ENCODE measurements around the gene DSTN. TPM values are rescaled to one million over a fixed set of nuclear protein-coding genes. Genes with fewer than 3 reads are reported as not detected.

Gene DSTN
- total RNA-seq, 1 donor = 20.2 TPM

GRCh38 chr20:17610566-17611289 is 40.9 kb downstream of the DSTN start:
- peak in 2 of 3 donors; percentile 25 to 76 for DNase-seq (ENCODE audit: low read depth in 2 of 3, low spot score in 2 of 3)

DNA sequence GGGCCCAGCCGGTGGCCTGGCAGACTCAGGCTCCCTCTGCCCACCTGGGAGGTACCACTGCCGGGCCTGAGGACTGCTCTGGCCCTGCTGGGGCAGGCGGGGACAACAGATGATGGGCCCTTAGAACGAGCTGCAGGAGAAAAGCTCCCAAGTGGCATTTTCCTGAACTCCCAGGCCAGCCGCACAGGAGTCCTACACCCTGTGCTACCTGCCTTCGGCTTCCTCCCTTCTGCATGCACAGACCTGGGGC is 41.3 kb downstream of the DSTN start:
- no peak for DNase-seq (ENCODE audit: low read depth in 2 of 3, low spot score in 2 of 3)

DNA sequence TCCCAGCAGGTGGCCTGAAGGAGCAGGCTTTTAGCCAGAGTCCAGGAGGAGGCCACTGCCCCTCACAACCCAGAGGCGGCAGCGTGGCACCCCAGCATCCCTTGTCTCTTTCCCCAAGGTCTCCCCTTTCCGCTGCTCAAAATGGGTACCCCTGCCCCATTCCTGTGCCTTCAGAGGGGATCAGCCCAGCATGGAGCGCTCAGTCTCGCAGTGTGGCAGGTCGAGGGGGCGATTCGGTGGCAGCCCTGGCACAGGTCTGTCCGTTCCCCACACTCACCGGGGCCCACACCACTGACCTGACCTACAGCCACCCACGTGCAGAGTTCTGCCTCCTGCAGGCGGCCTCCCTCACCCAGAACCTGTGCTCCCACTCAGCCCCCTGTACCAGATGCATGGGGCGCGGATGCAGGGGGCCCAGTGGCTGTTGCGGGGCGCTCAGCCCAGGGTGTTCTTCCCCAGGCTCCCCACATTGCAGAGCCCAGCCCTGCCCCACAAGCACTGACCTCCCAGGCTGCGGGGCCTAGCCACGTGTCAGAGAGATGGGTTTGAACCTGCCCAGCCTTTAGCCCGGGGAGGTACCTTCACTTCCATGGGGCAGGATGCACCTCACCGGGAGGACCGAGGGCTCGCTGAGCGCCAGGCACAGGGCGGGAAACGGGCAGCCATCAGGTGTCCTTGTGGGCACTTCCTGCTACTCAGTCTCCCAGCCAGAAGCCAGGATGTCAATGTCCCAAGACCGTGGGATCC is 41.8 kb downstream of the DSTN start:
- peak in 1 of 3 donors; percentile 24 for DNase-seq (ENCODE audit: low read depth in 2 of 3, low spot score in 2 of 3)

GRCh38 chr20:17612287-17612991 is 42.6 kb downstream of the DSTN start:
- peak in 1 of 3 donors; percentile 57 for DNase-seq (ENCODE audit: low read depth in 2 of 3, low spot score in 2 of 3)

DNA sequence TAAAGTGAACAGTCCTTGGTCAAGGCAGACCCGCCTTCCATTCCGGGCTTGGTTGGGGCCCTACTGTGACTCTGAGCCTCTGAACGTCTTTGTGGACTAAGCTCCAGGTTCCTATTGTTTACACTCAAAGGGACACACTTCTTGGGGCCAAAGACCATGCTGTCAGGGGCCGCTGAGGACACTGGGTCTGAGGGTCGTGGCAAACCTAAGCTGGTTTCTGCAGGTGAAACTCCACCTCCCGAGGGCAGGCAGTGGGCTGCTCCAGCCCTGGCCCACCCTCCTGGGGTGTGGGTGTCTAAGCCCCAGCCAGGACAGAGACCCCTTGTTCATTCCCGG is 43.1 kb downstream of the DSTN start:
- no peak for DNase-seq (ENCODE audit: low read depth in 2 of 3, low spot score in 2 of 3)

- DNase-seq (ENCODE audit: low read depth in 2 of 3, low spot score in 2 of 3) = no peak
Measured at GRCh38 chr20:17613328-17614175, 43.7 kb downstream of the DSTN start.

DNA sequence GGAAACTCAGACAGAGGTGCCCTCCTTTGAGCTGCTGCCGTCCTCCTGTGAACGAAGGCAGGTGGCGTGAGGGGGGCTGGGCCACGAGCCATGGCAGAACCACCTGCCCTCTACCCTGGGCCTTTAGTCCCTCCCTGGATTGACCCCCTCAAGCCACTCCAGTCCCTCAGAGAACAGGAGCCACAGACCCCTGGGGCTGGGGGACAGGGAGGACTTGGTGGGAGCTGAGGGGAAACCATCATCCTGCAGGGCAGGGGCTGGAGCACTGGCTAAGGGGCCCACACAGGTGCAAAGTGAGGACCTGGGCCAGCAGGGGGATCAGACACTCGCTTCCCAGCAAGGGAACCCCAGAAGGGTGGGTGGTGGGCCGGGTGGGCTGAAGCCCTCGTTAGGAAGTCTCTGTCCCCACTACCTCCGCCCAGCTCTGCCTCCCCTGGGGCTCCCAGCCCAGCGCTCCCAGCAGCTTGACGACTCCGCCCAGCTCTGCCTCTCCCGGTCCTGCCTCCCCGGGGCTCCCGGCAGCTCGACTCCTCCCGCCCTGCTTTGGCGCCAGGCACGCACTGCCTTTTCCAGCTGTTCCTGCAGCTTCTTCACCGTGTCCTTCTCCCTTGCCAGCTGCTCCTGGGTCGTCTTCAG is 44.4 kb downstream of the DSTN start:
- DNase-seq (ENCODE audit: low read depth in 2 of 3, low spot score in 2 of 3) = no peak

DNA sequence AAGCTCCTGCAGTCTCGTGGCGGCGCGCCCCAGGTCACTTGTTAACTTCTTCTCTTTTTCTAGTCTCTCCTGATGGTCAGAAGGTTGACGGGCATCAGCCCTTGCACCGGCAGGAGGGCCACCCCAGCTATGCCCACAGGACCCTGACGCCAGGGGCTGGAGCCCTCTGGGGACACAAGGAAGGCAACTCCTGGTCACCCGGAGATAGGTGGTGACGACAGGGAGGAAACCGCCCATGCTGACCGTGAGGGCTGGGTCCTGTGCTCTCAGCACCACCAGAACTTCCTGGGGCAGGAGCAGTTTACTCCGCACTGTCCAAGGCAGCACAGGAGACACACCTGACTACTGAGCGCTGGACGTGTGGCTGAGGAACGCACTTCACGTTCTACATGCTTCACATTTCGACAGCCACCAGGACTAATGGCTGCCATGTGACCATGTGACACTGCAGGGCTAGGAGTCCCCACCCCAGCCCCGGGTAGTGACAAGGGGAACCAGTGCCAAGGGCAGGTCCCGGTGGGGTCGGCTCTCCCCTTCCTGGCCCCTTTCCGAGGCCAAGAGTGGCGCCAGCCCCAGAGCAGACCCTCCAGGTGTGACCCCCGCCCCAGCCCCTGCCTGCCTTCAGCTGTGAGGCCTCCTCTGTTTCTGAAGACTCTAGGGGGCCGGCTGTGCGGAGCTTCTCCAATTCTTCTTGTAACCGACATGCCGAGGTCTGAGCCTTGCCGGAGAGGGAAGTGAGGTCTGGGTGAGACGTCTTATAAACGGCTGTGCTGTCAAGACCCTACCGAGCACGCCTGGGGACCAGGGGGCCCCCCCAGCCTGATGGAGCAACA is 45.2 kb downstream of the DSTN start:
- peak in 1 of 3 donors; percentile 68 for DNase-seq (ENCODE audit: low read depth in 2 of 3, low spot score in 2 of 3)

DNA sequence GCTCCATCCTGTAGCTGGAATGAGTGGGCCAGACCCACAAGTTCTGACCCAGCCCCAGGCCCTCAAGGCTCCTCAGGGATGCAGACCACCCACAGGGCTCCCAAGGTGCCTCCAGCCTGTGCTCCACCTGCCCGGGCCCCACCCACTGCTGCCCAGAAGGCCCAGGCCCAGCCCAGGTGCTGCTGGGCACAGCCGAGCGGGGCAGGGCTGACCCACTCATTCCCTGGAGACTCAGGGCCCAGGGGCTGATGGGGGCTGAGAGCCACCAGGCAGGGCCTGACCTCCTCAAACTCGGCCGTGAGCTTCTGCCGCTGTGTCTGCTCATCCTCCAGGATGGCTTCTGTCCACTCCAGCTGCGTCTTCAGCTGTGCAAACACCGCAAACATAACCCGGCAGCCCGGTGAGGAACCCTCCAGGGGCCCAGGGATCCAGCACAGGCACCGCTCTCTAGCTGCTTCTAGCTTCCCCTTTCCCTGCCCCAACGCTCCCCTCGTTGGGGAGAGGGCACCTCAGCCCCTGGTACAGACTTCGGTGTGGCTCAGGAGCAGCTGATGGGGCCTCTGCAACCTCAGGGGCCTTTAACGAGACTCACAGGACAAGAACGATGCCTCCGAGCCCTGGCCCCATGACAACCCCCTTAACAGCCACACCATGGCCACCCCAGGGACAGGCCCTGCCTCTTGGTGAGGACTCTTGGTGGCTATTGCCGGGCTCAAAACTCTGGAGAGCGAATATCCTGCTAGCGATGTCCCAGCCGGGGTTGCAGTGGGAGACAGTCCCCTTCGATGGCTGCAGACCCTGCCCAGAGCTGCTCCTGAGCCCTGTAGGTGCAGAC is 46.0 kb downstream of the DSTN start:
- peak in 1 of 3 donors; percentile 50 for DNase-seq (ENCODE audit: low read depth in 2 of 3, low spot score in 2 of 3)

DNA sequence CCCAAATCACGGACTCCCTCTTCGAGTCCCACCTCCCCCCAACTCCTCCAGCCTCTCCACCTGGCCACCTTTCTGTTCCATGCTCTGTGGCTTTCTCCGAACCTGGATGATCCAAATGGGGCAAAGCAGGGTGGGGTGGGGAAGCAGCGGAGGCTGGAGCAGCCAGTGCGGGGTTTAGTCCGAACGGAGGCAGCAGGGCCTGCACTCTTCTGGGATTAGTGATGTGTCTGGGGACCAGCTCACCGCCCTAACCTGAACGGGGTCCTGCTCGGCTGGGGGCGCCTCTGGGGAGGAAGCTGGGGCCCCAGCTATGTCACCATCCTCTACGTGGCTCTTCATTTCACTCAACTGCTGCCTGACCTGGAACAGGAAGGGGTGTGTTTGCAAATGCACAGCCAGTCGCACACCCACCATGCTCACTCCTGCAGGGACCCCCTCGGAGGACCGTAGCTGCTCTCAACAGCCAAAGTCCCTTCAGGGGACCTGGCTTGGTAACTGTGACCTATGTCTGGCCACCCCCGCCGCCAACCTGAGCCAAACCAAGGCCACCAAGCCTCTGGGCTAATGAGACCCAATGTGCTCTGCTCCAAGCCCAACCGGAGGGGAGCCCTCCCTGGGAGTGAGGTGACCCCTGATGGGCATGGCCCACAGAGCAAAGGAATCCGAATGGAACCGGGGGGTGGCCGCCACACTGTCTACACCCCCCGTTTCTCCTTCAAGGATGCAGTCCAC is 46.8 kb downstream of the DSTN start:
- no peak for DNase-seq (ENCODE audit: low read depth in 2 of 3, low spot score in 2 of 3)

- DNase-seq (ENCODE audit: low read depth in 2 of 3, low spot score in 2 of 3) = peak in 1 of 3 donors; percentile 59
Measured at GRCh38 chr20:17617212-17617867, 47.5 kb downstream of the DSTN start.

GRCh38 chr20:17617868-17618672 is 48.2 kb downstream of the DSTN start:
- no peak for DNase-seq (ENCODE audit: low read depth in 2 of 3, low spot score in 2 of 3)

DNA sequence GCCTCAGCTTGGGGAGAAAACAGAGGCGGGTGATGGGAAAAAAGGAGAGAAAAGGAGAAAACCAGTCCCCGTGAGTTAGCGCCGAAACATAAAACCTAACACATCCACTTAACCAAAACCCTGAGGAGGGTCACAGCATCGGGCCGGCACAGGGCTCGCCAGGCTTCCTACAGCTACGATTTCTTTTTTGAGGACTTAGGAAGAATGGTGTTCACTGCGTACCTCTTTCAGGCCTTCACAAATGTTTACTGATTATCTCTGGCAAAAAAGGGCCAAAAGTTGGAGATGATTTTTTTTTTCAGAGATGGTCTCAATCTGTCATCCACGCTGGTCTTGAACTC is 48.8 kb downstream of the DSTN start:
- no peak for DNase-seq (ENCODE audit: low read depth in 2 of 3, low spot score in 2 of 3)

- DNase-seq (ENCODE audit: low read depth in 2 of 3, low spot score in 2 of 3) = no peak
Measured at GRCh38 chr20:17619351-17620093, 49.6 kb downstream of the DSTN start.

GRCh38 chr20:17620371-17621228 is 50.7 kb downstream of the DSTN start:
- DNase-seq (ENCODE audit: low read depth in 2 of 3, low spot score in 2 of 3) = no peak

Data from hematopoietic multipotent progenitor cell (in vitro differentiated cells).